HG03439 (cell line): Measurements from ENCODE around the gene DNMT3A.
"Not testable (repeated sequence)": the region's sequence is repeated elsewhere in the genome, so short reads cannot be mapped to it uniquely, and the experiment has no call there.

Experiments
- ATAC-seq: cut with Tn5 transposase; IDR thresholded peaks from one replicate; pipeline ENCODE4 v1.9.1; 2021; ENCODE audit warnings: mild to moderate bottlenecking, moderate library complexity; ENCODE audit not compliant: unreplicated experiment

The DNMT3A gene

GRCh38 chr2:25215948-25216679 lies 125.6 kb downstream of the DNMT3A start:
- peak; percentile 66 for ATAC-seq

DNA sequence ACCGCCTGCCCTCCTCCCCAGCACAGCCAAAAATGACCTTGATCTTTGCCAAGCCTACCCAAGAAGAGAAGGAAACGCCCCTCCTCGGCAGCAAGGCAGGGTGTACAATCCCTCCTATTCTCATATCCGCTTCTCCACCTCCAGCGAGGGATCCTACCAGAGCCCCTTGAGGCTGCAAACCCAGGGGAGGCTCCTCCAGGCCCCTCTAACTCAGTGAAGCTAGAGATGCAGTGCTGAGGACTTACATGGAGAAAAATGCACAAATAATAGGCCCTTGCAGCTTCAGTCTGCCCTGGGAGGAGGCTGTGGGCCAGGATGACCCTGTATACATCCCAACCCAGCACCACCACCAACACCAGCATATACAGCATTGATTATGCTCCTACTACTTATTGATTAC lies 126.5 kb downstream of the DNMT3A start:
- ATAC-seq = no peak

DNA sequence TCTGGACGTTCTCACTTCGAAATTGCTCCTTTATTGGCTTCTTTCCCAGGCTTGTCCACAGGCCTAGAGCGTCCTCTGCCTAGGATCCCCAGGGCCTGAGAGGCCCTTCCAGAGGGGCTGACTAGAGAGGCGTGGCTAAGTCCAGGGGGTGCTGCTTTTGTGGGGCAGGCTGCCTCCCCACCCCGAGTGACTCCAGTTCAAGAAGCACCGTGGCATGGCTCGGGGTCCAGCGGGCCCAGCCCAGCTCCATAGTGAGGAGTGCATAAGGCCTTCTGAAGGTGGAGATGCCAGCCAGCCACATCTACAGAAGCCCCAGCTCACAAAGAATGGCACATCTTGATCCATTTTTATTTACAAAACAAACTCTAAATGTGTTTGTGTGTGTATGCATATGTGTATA lies 128.5 kb downstream of the DNMT3A start:
- ATAC-seq = no peak

GRCh38 chr2:25210923-25211322 lies 130.8 kb downstream of the DNMT3A start:
- not testable (repeated sequence) for ATAC-seq

DNA sequence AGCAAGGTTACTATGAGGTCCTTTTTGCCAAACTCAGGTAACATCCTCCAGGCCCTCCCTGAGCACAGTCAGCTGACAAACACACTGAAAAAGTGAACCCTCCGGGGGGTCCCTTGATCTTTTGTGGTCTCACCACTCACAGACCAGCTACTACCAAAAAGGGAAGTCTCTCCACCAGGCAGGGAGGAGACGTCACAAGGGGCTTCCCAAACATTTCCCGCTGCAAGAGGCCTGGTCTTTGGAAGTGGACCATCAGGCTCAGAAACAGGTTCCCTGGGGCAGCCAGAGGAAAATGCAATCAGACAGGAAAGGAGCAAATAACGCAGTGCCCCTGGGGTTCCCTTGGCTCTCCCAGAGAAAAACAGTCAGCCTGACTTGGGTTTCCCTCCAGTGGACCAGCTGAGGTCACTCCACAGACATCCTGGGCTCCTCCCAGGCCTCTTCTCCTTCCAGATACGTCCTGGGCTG lies 134.6 kb downstream of the DNMT3A start:
- no peak for ATAC-seq

DNA sequence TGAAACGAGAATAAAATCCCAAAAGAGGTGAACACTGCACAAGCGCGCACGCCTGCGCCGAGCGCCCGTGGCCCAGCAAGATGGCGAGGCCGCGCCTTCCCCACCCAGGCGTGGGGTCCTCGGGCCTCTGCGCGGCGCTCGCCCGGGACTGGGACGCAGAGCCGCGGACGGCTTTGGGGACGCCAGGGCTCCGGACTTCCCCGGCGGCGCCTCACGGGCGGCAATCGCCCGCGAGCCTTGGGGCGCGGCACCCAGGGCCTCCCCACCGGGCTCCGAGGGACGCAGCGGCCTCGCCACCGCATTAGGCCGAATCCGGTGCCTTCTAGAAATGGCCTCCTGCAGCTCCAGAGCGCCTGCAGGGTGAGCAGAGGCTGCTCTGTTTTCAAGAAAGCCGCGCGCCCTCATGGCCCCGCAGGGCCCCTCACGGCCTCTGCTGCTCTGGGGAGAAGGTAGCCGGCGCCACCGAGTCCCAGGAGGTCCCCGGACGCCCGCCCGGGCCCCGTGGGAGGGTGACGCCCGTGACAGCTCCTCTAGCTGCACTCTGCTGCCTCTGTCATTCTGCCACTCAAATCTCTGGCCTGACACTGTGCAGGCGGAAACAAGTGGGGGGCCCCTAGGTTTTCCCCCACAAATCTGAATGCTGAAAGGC lies 137.4 kb downstream of the DNMT3A start:
- no peak for ATAC-seq

- no peak for ATAC-seq
These were observed 139.4 kb downstream of the DNMT3A start for GRCh38 chr2:25202275-25202674.

DNA sequence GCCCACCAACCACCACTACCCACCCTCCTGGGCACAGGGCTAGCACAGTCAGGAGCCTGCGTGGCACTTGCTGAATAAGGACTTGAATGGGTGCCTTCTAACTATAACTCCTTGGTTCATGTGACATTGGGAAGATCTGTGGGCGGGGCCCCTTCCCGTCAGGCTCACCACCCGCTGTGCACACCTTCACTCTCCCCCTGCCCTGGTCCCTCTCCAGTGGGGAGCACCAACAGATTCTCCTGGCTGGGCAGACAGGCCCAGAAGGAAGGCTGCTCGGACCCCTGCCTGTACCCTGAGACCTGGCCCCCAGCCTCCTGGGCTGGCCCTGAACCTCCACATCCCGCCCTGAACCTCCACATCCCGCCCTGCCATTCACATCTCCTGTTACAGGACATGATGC lies 139.9 kb downstream of the DNMT3A start:
- ATAC-seq = no peak

DNA sequence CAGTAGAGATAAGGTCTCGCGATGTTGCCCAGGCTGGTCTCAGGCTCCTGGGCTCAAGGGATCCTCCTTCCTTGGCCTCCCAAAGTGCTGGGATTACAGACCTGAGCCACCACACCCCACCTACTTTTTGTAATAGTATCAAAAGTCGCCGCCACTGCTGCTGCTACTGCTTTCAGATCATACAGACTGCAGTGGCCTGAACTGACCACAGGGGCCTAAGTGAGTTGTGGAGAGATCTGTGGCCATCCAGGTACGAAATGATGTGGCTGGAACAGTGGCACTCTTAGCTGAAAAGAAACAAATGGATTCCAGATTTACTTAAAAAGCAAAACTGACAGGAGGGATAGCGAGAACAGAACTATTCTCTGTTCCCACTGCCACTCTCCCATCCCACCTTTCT lies 140.5 kb downstream of the DNMT3A start:
- no peak for ATAC-seq

DNA sequence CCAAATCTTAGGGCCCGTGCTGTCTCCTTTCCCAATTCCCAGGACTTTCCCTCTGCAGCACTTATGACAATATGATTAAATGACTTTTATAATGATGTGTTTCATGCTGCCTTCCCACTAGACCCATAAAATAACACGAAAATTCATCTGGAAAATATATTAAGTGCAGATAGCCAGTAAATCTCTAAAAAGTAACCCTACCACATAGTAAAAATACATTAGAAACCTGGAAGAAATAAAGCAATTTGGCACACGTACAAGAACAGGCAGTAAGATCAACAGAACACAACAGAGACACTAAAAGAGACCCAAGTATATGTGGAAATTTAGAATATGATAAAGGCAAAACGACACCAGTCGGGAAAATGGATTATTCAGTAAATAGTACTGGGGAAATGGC lies 143.1 kb downstream of the DNMT3A start:
- no peak for ATAC-seq

- ATAC-seq = no peak
These were observed 143.6 kb downstream of the DNMT3A start for GRCh38 chr2:25198209-25198525.

DNA sequence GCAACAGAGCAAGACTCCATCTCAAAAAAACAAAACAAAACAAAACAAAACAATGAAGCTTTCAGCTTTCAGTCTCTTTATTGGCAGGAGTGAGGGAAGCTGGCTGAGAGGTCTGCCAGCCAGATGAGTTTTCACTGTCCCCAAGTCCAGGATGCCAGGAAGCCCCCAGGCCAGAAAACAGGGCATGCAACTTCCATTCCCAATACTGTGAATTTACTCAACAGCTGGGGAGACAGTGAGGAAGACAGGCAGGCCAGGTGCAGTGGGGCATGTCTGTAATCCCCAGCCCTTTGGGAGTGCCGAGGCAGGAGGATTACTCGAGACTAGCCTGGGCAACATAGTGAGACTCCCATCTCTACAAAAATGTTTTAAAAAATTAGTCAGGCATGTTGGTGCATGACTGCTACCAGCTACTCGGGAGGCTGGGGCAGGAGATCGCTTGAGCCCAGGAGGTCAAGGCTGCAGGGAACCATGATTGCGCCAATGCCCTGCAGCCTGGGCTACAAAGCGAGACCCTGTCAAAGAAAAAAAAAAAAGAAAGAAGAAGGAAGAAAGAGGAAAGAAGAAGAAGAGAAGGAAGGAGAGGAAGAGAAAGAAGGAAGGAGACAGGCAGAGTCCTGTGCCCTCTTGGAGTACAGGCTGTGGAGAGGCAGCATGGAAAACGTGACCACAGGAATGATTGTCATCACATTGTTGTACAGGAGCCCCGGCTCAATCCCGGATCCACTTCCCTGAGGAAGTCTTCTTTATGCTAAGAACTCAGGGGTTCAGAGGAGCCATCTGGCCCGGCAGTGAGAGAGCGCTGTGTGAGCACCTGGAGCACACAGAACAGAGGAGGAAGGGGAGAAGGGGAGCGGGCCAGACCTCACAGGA lies 144.2 kb downstream of the DNMT3A start:
- no peak for ATAC-seq

GRCh38 chr2:25194576-25195122 lies 147.1 kb downstream of the DNMT3A start:
- ATAC-seq = no peak

- no peak for ATAC-seq
These were observed 151.2 kb downstream of the DNMT3A start for GRCh38 chr2:25190536-25190935.

GRCh38 chr2:25188405-25188804 lies 153.3 kb downstream of the DNMT3A start:
- ATAC-seq = no peak

DNA sequence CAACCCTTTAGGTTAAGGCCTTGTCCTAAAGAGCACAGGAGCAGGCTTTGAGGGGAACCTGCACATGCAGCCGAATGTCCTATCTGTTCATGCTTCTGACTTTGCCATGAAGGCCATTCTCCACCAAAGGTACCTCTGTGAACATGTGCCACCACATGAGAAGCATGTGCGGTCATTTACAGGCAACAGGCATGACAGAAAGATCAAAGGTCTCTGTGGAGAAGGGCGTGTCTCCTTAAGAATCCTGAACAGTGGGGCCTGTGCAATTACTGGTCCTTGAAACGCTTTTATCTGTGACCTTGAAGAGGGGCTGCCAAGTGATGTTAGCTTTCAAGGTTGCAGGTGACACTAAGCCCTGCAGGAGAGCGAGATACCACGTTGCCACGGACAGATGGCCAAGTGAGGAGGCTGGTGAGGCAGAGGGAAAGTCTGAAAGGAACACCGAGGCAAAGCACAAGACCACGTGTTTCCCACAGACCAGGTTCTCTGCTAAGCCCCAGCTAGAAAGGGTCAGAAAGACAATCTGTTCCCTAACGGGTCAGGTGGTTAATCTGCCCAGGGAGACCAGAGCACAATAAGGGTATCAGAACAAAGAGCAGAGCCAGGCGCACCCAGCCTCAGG lies 153.9 kb downstream of the DNMT3A start:
- no peak for ATAC-seq

DNA sequence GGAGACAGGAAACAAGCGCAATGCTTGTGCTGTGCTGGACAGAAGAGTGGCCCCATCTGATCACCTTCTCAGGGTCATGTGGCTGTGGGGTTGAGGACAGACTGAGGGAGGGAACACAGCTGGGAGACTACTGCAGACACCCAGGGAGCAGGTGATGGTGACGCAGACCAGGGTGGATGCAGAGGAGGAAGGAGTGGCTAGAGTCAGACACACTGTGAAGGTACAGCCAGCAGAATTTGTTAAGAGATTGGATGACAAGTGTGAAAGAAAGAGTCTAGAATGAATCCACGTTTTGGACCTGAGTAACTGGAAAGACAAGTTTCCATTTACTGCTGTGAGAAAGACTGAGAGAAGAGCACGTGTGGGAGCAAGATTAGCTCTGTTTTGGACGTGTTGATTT lies 157.5 kb downstream of the DNMT3A start:
- no peak for ATAC-seq

GRCh38 chr2:25178976-25179375 lies 162.7 kb downstream of the DNMT3A start:
- ATAC-seq = no peak
